ENCODE results near the gene EYS.
"Not testable (repeated sequence)": the region's sequence is repeated elsewhere in the genome, so short reads cannot be mapped to it uniquely, and the experiment has no call there.

EYS gene

DNA sequence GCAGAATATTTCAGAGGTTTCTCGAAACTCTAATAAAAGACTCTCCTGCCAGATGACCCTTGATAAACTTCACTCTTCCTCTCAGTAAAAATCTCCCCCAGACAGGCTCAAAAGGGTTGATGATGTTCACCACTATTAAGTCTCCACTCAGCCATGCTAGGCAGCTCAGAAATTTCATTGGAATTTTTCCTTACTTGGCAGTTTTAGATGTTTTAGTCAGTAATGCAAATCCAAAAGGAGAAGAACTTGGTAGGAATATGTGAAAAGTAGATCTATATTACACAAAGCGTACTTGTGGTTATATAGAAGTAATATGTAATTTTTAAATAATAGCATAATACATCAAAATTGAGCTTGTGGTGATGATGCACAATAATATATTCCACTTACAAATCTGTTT lies 1738.4 kb downstream of the EYS start:
- no peak for DNase-seq (ENCODE audit: low read depth in 2 of 2)

DNA sequence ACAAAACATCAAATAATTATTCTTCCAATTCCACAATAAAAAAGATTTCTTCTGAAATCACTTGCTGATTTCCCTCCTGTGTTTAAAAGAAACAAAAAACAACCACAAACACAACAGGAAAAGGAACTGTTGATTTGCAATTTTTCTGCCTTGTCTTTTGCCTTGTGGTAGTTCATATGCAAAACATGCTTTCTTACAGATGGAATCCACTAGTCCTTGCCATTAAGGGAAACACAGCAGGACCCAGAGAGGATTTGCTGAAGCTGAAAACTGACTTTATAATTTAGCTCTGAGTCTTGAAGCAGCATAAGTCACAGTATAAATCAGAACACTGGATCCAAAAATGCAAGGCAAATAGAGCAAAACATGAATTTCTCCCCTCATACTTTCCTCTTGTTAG lies 1742.7 kb downstream of the EYS start:
- no peak for DNase-seq (ENCODE audit: low read depth in 2 of 2)

DNA sequence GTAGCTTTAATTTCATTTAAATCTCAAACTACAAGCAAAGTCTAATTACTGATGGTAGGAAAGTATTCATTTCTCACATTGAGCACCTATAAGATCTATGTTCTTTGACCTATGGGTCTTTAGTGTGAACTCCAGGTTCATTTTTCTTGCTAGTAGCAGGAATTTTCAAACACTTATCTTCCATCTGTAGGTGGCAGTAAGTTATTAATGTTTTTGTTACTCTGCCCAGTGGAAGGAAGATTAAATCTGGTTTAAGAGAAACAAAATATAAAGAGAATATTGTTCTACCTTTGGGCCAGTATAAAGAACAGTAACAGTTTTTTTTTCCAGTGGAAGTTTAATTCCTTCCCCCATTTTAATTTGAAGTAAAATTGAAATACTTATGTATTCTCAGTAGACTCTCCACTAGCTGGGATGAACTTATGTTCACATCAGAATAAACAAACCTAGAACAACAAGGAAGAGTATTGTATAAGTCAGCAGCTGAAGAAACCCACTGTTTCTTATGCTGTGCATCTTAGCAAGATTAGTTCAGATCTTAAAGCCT lies 1743.2 kb downstream of the EYS start:
- no peak for DNase-seq (ENCODE audit: low read depth in 2 of 2)

DNA sequence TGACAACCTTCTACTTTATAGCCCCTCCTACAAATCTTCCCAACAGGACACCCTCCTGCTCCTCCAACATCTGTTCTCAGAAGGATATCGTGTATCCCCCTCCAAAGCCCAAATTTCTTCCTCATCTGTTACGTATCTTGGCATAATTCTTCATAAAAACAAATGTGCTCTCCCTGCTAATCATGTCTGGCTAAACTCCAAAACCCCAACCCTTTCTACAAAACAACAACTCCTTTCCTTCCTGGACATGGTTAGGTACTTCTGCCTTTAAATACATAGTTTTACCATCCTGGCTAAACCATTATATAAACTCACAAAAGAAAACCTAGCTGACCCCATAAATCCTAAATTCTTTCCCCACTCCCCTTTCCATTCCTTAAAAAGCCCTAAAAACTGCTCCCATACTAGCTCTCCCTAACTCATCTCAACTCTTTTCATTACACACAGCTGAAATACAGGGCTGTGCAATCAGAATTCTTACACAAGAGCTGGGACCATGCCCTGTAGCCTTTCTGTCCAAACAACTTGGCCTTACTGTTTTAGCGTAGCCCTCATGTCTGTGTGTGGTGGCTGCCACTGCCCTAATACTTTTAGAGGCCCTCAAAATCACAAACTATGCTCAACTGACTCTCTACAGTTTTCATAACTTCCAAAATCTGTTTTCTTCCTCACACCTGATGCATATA lies 1753.5 kb downstream of the EYS start:
- DNase-seq (ENCODE audit: low read depth in 2 of 2) = not testable (repeated sequence)

DNA sequence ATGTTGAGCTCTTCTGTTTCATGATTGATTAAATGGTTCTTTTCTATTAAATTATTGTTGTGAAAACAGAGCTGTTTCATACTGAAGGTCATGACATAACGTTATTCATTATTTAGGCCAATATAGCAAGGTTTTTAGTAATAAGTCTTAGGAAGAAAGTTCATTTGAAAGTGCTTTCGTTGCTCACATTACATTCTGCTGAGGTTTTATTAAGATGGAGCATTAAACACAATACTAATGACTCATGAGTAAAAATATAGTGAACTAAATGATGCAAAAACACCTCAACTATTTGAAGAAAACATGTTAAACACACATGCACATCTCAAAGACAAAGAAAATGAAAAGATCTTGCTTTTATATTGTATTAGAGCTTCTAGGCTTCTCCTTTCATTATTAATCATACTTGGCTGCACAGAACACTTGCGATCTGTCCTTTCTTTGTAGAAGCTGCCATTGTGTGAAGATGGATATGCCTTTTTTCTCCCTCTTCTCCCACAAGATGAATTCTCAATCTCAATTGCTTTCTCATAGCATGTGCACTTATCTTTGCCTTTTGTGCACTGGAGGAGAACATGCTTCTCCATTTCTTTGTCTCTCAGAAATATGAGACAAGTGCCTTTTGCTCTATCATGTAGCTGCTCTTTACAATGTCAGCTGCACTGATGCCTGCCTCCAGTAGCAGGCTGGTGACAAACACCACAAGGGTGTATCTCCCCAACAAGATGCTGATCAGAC lies 1759.1 kb downstream of the EYS start:
- DNase-seq (ENCODE audit: low read depth in 2 of 2) = no peak

DNA sequence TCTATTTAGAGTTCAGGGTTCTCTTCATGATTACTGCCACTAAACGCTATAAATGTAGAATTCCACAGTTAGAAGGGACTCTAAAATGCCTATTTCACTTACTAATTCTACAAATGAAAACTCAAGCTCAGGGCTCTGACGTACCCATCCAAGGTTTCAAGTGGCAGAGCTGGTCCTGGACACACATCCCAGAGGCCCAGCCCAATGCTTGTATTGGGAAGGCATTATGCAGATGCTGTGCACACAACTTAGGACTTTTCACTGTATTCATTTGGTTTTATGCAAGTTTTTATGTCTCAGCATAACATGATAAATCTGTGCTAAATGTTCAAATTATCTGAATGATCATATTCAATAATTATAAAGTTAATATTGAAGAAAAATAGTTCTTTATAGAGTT lies 1761.0 kb downstream of the EYS start:
- DNase-seq (ENCODE audit: low read depth in 2 of 2) = no peak

DNA sequence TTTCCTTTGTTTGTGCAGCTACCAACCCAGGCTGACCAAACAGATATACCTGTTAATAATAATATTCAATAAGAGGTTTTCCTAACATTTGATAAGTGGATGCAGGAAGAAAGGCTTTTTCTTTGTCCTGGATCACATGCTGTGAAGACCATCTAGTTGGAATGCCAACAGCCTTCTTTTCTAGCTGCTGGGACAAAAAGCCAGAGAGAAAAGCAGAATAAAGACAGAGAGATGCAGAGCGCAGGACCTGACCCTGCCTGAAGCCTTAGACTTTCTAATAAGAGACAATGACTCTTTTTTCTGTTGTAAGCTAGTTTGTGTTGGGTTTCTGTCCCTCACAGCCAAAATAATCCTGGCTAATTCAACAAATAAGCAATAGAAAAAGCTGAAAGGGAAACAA lies 1763.2 kb downstream of the EYS start:
- no peak for DNase-seq (ENCODE audit: low read depth in 2 of 2)

DNA sequence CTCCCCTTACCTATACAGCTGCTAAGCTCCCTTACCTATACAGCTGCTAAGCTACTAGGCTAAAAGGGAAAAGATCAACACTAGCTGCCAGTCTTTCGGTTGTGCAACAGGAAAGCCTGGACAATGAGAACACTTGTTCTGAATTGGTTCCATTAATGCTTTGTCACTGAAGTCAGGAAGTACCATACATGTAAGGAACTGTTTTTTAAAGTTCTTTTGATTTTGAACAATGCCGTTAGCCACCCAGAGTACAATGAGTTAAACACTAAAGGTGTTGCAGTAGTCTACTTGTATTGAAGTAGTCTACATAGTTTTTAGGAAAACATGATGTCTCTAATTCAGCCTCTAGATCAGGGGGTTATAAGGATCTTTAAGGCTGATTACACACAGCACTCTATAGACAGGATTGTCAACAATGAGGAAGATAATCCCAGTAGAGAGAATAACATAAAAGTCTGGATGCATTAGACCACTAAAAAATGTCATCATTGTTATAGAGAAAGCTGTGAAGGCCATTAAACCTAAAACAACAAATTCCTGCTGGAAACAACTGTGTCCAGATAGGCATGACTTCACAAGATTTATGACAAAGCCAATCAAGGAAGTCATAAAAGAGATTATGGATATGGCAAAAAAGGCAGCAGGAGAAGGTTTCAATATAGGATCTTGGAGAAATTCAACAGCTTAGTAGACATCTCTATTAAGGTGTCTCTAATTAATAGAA lies 1765.1 kb downstream of the EYS start:
- no peak for DNase-seq (ENCODE audit: low read depth in 2 of 2)

DNA sequence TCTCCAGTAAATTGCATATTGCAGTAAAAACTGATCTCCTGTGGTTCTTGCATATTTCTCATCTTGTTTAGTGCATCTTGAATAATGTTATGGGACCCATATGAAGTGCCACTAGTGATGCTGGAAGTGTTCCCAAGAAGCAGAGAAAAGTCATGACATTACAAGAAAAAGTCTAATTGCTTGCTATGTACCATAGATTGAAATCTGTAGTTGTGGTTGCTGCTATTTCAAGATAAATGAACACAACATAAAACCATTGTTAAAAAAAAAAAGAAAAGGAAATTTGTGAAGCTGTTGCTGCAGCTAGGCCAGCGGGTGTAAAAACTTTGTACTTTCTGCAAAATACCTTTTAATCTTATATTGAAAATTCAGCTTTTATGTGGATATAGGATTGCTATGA lies 1767.0 kb downstream of the EYS start:
- DNase-seq (ENCODE audit: low read depth in 2 of 2) = no peak

DNA sequence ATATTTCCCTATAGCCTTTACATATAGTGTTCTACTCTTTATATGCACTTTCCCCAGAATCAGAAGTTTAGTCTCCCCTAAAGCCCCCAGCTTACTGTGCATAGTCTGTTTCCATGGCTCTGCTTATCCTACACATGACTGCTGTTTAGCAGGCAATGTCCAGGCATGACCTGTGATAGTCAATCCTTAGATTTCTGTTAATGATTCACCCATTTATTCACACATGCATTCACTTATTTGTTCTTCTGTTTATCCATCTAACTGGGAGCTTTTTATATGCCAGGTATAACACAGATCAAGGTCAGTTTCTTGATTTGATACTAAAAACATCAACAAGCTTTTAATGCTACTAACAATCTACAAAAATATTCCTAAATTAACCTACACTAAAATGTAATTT lies 1770.6 kb downstream of the EYS start:
- no peak for DNase-seq (ENCODE audit: low read depth in 2 of 2)

DNA sequence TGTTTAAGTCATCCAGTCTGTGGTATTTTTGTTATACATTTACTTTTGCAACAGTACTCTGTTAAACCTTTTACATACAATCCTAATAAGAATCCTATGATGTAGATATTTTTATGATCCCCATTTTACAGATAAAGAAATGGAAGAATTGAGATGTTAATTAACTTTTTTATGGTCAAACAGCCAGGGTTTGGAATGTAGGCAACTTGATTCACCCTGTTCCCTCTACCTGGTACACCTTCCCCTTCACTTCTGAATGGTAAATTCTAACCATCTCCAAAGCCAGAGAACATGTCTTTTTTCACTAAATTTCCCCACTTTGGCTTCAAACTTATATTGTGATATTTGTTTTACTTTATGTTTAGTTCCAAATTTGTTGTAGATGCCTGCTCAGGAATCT lies 1771.3 kb downstream of the EYS start:
- DNase-seq (ENCODE audit: low read depth in 2 of 2) = no peak

DNA sequence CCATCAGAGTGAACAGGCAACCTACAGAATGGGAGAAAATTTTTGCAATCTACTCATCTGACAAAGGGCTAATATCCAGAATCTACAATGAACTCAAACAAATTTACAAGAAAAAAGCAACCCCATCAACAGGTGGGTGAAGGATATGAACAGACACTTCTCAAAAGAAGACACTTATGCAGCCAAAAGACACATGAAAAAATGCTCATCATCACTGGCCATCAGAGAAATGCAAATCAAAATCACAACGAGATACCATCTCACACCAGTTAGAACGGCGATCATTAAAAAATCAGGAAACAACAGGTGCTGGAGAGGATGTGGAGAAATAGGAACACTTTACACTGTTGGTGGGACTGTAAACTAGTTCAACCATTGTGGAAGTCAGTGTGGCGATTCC lies 1773.1 kb downstream of the EYS start:
- DNase-seq (ENCODE audit: low read depth in 2 of 2) = not testable (repeated sequence)

DNA sequence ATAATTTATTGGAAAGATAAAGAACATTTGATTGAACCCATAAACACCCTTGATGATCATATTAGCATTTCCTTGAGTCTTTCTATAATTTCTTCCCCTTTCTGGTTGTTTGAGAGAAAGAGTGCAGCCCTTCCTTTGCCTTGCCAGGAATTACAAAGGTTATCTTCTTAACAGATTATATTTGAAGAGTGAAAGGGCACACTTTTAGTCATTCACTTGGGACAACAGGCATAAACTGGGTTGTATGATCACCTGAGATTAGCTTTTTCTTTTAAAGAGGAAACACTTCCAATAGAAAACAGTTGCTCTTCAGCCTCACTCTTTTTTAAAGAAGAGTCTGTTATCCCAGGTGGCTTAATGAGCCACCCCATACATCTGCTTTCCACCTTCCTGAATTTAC lies 1776.2 kb downstream of the EYS start:
- no peak for DNase-seq (ENCODE audit: low read depth in 2 of 2)

DNA sequence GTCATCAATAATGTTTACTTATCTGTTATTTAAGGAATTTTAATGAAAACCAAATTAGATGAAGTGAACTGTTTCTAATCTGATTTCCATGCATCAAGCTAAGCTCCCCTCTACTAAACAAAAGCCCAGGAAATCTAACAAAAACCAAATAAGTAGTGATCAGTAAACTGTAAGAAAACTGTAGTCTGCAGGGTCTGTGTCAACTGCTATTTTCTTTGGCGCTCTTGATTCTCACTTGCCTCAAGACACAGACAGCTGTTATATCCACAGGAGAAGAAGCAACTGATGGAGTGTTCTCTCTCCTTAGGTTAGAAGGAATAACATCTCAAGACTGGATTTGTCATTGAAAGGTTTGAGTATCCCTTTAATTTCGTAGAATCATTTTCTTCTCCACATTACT lies 1777.9 kb downstream of the EYS start:
- no peak for DNase-seq (ENCODE audit: low read depth in 2 of 2)

DNA sequence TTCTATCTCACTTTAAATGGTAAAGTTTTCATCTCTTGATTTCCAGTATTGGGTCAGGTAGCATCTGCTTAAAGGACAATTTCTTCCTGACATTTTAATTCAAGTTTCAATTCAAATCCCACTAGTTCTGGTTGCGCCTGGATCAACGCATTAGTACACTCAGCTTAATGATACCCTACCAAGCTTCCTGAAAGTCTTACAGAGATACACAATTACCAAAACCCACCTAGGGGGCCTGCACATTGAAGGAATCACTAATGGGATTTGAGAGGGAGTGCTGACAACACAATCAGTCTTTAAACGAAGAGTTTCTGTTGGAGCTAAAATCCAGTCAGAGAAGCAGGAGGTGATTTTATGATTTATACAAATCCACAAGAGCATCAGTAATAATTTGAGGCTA lies 1778.4 kb downstream of the EYS start:
- no peak for DNase-seq (ENCODE audit: low read depth in 2 of 2)

DNA sequence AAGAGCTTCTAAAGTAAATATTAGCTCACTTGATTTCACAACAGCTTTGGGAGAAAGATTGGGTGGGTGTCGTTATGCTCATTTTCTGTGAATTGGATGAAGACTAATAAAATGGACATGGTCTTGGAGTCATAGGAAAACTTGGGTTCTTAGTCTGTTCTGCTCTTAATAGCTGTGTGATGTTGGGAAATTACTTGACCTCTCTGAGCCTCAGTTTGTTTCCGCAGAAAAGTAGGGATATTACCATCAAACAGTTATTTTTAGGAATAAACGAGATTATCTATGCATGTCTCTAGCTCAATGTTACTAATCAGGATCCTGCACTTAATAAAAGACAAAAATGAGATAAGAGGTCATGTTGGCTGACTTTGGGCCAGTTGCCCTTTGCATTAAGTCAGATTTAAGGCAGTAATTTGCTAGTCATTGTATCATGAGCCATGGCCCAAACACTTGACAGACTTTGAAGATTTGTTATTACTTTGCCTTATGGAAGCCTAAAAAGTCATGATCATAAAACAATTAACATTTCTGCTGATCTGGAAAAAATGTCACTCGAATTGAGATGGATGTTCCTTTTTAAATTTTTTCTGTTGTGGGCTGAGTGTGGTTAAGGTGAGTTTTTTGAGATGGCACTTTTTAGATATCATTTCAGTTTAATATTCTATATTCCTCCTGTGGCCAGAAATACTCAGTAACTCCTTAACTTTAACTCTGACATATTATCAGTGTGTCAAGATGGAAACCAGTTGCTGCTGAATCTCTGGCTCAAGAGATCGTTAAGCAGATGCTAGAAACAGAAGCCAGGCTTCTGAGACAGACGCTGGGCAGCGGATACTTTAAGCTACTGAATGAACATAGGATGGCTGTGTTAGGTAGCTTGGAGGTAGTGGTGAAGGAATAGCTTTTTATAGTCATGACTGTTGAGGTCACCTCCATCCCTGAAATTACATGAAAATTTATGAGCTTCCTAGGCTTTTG lies 1779.8 kb downstream of the EYS start:
- no peak for DNase-seq (ENCODE audit: low read depth in 2 of 2)

DNA sequence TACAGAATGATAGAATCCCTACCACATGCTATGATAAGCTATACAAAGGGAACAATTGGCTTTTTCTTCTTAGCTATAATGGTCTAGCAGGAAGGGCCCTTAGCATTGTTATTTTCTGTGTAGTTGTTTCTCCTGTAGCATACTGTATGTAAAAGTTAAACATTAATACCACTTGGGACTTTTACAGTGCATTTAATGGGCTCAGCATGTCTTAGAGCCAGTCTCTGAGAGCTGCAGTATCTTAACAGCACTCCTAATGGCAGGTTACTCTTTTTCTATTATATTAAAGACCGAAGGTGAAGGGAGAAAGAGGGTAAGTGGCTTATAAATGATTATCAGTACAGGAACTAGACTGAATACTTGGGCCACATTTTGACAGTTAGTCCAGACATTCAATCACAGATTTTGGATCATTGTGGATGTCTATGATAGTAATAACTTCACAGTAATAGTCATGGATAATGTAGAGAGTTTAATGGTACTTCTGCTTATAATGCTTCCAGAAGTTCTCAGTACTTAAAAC lies 1780.7 kb downstream of the EYS start:
- no peak for DNase-seq (ENCODE audit: low read depth in 2 of 2)

DNA sequence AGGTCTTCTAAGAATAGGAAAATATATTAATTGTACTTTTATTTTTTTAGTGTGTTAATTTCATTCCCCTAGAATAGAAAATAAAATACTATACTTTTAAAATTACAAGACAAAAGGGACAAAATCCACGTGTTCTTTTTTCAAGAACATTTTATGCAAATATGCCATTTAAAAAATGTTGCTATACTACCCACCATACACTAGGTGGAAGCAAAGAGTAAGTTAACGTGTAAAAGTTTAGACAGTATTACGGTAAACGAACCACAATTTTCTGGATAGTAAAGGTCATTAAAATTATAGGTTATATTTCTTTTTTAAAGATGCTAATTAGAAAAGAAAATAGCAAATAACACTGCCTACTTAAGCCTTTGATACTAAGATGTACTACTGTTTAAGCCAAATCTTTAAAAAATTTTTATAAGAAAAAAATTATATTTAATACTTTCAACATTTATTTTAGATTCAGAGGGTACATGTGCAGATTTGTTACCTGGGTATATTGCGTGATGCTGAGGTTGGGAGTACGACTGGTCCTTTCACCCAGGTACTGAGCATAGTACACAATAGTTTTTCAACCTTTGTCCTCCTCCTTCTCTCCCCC lies 1783.8 kb downstream of the EYS start:
- DNase-seq (ENCODE audit: low read depth in 2 of 2) = no peak

DNA sequence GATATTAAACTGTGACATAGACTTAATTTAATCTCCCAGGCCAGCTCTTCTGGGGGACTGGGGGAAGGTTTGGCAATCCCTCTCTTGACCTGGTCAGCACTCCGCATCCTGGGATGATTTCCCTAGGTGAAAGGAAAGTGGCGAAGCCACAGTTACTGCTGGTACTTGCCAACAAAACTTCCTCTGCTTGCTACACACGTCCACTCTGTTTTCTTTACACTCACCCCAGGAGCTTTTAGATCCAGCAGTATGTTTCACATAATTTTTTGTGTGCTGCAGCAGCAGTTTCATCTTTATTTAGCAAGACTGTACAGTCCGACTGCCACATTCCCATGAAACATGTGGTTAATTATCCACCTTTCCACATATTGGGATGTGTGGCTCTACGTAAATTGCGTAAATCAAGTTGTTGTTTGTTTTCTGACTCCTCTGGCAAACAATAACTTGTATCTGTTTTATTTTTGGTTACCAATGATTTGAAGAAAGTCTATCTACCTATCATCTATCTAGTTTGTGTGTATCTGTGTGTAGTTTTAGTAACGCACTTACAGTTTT lies 1787.4 kb downstream of the EYS start:
- DNase-seq (ENCODE audit: low read depth in 2 of 2) = no peak

DNA sequence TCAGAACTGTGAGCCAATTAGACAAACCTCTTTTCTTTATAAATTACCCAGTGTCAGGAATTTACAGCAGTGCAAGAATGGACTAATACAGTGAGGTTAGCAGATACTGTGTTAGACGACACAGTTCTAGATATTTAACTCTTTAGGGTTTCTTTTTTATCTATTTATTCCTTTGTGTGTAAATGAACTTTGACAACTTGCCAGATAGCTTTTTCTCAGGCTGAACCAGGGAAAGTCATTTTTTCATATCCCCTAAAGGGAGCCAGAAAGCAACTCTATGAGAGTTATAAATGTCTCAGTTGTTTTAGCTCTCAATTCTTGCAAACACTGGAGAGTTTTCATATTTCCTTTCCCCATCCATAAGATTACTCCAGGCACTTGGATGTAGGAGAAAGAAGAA lies 1794.1 kb downstream of the EYS start:
- DNase-seq (ENCODE audit: low read depth in 2 of 2) = no peak
